HCT116 (cell line): Measurements from ENCODE around the gene TMEM59L. TPM values are rescaled to one million over a fixed set of nuclear protein-coding genes. Genes with fewer than 3 reads are reported as not detected.
"Not testable (repeated sequence)": the region's sequence is repeated elsewhere in the genome, so short reads cannot be mapped to it uniquely, and the experiment has no call there.

ENCODE experiments used
- ATAC-seq: fragments of 200-7000 bp; cut with Tn5 transposase; 2 replicates; pipeline ENCODE4 v1.9.1; 2020; ENCODE audit warnings: mild to moderate bottlenecking, moderate library complexity
- BruUV-seq: library from RNA; stranded (reverse); fragments of 400-500 nt; replicated peaks from 2 replicates; lab custom pipeline; 2021; lab: Mats Ljungman, UMichigan
- CTCF ChIA-PET: fragments of 300-600 bp; sonication (Branson Sonifier 250); formaldehyde crosslinking; loops from one replicate; lab custom pipeline; 2021; ENCODE audit warnings: antibody characterized with exemption; lab: Charles Lee
- POLR2A ChIA-PET: fragments of 300-600, 350-600 bp; sonication (Branson Sonifier 250); formaldehyde crosslinking; loops from one replicate; lab custom pipeline; 2021; ENCODE audit warnings: antibody characterized with exemption; lab: Charles Lee
- RAD21 ChIA-PET, 2 experiments: fragments of 300-600 bp; sonication (Branson Sonifier 250); formaldehyde crosslinking; loops; one replicate each; lab custom pipeline; 2023; ENCODE audit warnings: low total read pairs in 2 of 2; ENCODE audit not compliant: uncharacterized antibody in 2 of 2, unreplicated experiment in 2 of 2, low non-redundant PET in 1 of 2; lab: Charles Lee
- DNase-seq: peaks from one replicate; pipeline ENCODE4 v3.0.0-alpha.2; 2010; ENCODE audit warnings: low read depth, low spot score
- H2AFZ ChIP-seq: fragments of 200-600 bp; shearing (Covaris generic), sonication (generic); 2 replicates; pipeline ENCODE4 v1.6.1; 2017; ENCODE audit warnings: low read depth, mixed run types, mixed read lengths, antibody characterized with exemption, low read length; ENCODE audit not compliant: poor library complexity, severe bottlenecking
- H3K27ac ChIP-seq: 2 replicates; pipeline ENCODE4 v1.5.1; 2012; ENCODE audit warnings: low read depth, low read length
- H3K27me3 ChIP-seq: fragments of 200-600 bp; sonication (generic); 2 replicates; pipeline ENCODE4 v1.6.1; 2016; ENCODE audit warnings: mixed run types, low read length, mixed read lengths; ENCODE audit not compliant: insufficient read depth
- H3K36me3 ChIP-seq, 2 experiments: fragments of 200-500 bp in 1 of 2; fragments of 200-600 bp in 1 of 2; sonication (Bioruptor generic) in 1 of 2; sonication (generic) in 1 of 2; 2 replicates each; pipeline versions ENCODE4 v1.5.1 to v1.6.1; 2014 to 2016; ENCODE audit warnings: low read length in 2 of 2, inconsistent platforms in 1 of 2, mixed read lengths in 1 of 2, mixed run types in 1 of 2; ENCODE audit not compliant: insufficient read depth in 2 of 2, control insufficient read depth in 1 of 2
- H3K4me1 ChIP-seq, 2 experiments: fragments of 200-600 bp in 1 of 2; sonication (generic) in 1 of 2; 2 replicates each; pipeline versions ENCODE4 v1.5.1 to v1.6.1; 2012 to 2017; ENCODE audit warnings: low read length in 2 of 2, inconsistent platforms in 1 of 2, mild to moderate bottlenecking in 1 of 2, mixed read lengths in 1 of 2, mixed run types in 1 of 2, moderate library complexity in 1 of 2; ENCODE audit not compliant: insufficient read depth in 2 of 2, control insufficient read depth in 1 of 2
- H3K4me2 ChIP-seq: fragments of 200-600 bp; sonication (generic); 2 replicates; pipeline ENCODE4 v1.6.1; 2017; ENCODE audit warnings: mixed run types, low read length, mixed read lengths
- H3K4me3 ChIP-seq, 2 experiments: fragments of 200-600 bp in 1 of 2; sonication (generic) in 1 of 2; replicated peaks in 1 of 2; 2 replicates each; pipeline ENCODE4 v1.5.1; 2011 to 2016; ENCODE audit warnings: low read length in 2 of 2, control low read depth in 1 of 2, low read depth in 1 of 2, mild to moderate bottlenecking in 1 of 2, mixed read lengths in 1 of 2, mixed run types in 1 of 2
- H3K79me2 ChIP-seq: fragments of 200-600 bp; sonication (generic); 2 replicates; pipeline ENCODE4 v1.6.1; 2017; ENCODE audit warnings: mild to moderate bottlenecking, mixed run types, low read length, moderate library complexity, mixed read lengths; ENCODE audit not compliant: insufficient read depth
- H3K9ac ChIP-seq: fragments of 200-600 bp; sonication (generic); 2 replicates; pipeline ENCODE4 v1.6.1; 2016; ENCODE audit warnings: low read length, mixed read lengths
- H3K9me2 ChIP-seq: fragments of 200-600 bp; sonication (generic), shearing (Covaris generic); 2 replicates; pipeline ENCODE4 v1.6.1; 2017; ENCODE audit warnings: mixed run types, mild to moderate bottlenecking, moderate library complexity; ENCODE audit not compliant: insufficient read depth
- H3K9me3 ChIP-seq, 2 experiments: fragments of 200-500 bp in 1 of 2; fragments of 200-600 bp in 1 of 2; sonication (Bioruptor generic) in 1 of 2; sonication (generic) in 1 of 2; 2 replicates each; pipeline ENCODE4 v1.6.1; 2014 to 2017; ENCODE audit warnings: low read length in 2 of 2, mixed read lengths in 2 of 2, inconsistent platforms in 1 of 2, low read depth in 1 of 2, mild to moderate bottlenecking in 1 of 2, mixed run types in 1 of 2, moderate library complexity in 1 of 2; ENCODE audit not compliant: control insufficient read depth in 1 of 2, insufficient read depth in 1 of 2
- H4K20me1 ChIP-seq: fragments of 200-600 bp; sonication (generic), shearing (Covaris generic); 2 replicates; pipeline ENCODE4 v1.6.1; 2017; ENCODE audit warnings: mixed run types, mild to moderate bottlenecking, moderate library complexity; ENCODE audit not compliant: insufficient read depth
- intact Hi-C: fragments of 100-400 bp; cut with micrococcal nuclease; formaldehyde crosslinking; loops from 2 replicates; pipeline ENCODE4 v1.10.0; 2022
- total RNA-seq: library from RNA; stranded (reverse); gene quantifications from one replicate; pipeline ENCODE4 v1.2.1, GENCODE V29; 2021; ENCODE audit not compliant: unreplicated experiment
- TF ChIP-seq, protein P1 (sequence below): IDR thresholded peaks from 2 replicates; pipeline ENCODE4 v1.6.1; 2011; ENCODE audit warnings: mild to moderate bottlenecking, low read length, moderate library complexity; ENCODE audit not compliant: insufficient replicate concordance; ENCODE audit errors: extremely low read depth

TMEM59L gene
- total RNA-seq, 1 experiment from 2014 or later: 14.3 TPM

DNA sequence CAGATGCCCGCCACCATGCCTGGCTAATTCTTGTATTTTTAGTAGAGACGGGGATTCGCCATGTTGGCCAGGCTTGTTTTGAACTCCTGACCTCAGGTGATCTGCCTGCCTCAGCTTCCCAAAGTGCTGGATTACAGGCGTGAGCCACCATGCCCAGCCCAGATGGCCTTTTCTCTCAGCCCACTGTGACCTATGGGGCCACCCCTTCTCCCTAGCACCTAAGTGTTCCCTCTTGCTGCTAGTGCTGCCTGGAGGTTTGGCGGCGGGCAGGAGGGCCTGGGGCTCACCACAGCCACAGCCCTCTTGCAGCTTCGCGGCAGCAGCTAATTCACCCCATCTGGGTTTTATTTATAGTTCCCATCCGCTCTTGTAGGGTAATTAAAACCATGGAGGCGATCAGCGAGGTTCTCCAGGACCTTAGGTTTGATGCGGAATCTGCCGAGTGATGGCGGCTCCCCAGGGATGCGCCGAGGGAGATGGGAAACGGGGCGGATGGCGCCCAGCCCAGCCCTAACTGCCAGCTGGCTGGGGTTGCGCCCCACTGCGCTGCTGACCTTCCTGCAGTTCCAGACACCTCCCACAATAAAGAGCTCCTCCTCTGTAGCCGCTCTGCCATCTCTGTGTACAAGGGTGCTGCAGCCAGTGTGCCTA, 20.8 kb upstream of the TMEM59L start:
- Histone ChIP-seq H3K4me2 (no peak overlapping the region), H3K9me3 (no peaks in the 10 kb centered on the region), H3K79me2 (peaks cover 13% of the 10 kb centered on the region; the same call in 1 of the 2 replicates), H3K9me2 (no peaks in the 10 kb centered on the region), H4K20me1 (no peaks in the 10 kb centered on the region), H2AFZ (no peak overlapping the region), H3K4me3 (no peak overlapping the region), H3K9ac (no peak overlapping the region), H3K4me1 (peaks cover 22 to 50% of the 10 kb centered on the region in 2 experiments), H3K27ac (peak overlapping the region; percentile 17; the same call in 1 of the 2 replicates), H3K36me3 (0 out of 4 replicates have a peak, but pooled peaks cover 0 to 4% of the 10 kb centered on the region in 2 experiments), H3K27me3 (no peaks in the 10 kb centered on the region)
- ChIA-PET CTCF (interaction anchor here (2.2 to 7.5 kb wide), 2 partner anchors 104 to 255 kb away, joined by 4 to 39 read pairs; no protein-coding TSS in a partner anchor), RAD21 (no interaction called here), POLR2A (no interaction called here)
- ATAC-seq (no peak), DNase-seq (no peak)
- BruUV-seq: no TSS peak
- TF ChIP-seq, protein P1, sequence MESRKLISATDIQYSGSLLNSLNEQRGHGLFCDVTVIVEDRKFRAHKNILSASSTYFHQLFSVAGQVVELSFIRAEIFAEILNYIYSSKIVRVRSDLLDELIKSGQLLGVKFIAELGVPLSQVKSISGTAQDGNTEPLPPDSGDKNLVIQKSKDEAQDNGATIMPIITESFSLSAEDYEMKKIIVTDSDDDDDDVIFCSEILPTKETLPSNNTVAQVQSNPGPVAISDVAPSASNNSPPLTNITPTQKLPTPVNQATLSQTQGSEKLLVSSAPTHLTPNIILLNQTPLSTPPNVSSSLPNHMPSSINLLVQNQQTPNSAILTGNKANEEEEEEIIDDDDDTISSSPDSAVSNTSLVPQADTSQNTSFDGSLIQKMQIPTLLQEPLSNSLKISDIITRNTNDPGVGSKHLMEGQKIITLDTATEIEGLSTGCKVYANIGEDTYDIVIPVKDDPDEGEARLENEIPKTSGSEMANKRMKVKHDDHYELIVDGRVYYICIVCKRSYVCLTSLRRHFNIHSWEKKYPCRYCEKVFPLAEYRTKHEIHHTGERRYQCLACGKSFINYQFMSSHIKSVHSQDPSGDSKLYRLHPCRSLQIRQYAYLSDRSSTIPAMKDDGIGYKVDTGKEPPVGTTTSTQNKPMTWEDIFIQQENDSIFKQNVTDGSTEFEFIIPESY: no peak
- intact Hi-C loops: loop anchor here (2.0 to 5.0 kb wide), 3 partner anchors 45 to 255 kb away; partner anchors contain the start of gene KLHL26

DNA sequence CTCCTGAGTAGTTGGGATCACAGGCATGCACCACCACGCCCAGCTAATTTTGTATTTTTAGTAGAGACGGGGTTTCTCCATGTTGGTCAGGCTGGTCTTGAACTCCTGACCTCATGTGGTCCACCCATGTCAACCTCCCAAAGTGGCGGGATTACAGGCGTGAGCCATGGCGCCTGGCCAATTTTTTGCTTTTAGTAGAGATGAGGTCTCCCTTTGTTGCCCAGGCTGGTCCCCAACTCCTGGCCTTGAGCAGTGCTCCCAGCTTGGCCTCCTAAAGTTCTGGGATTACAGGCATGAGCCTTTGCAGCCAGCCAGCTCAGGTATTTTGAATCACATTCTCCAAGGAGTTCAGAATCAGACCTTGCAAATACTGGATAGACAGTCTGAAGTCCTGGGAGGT, 19.9 kb upstream of the TMEM59L start:
- H3K27me3 ChIP-seq, H2AFZ ChIP-seq, H3K4me3 ChIP-seq, RAD21 ChIA-PET, H3K9me3 ChIP-seq, H4K20me1 ChIP-seq, ATAC-seq, H3K9me2 ChIP-seq, H3K9ac ChIP-seq, H3K36me3 ChIP-seq, H3K4me2 ChIP-seq, BruUV-seq, DNase-seq, POLR2A ChIA-PET: not testable (repeated sequence)
- Histone ChIP-seq H3K27ac (peak overlapping the region; percentile 42; the same call in 1 of the 2 replicates), H3K4me1 (peaks cover 22 to 50% of the 10 kb centered on the region in 2 experiments), H3K79me2 (peaks cover 13% of the 10 kb centered on the region; the same call in 1 of the 2 replicates)
- CTCF ChIA-PET: interaction anchor here (1.7 to 7.5 kb wide), 3 partner anchors 80 to 254 kb away, joined by 4 to 39 read pairs (median 5); no protein-coding TSS in a partner anchor
- intact Hi-C loops: loop anchor here (5.0 kb wide), 2 partner anchors 45 to 125 kb away; partner anchors contain the start of gene KLHL26
